A204.1 (cell line): ENCODE measurements around the gene NCAPG2.

Source experiments
- FAIRE-seq: peaks from 2 replicates; lab custom pipeline; 2012; peaks lifted over from hg19 to GRCh38; lab: Jason Lieb, UNC

NCAPG2 gene

GRCh38 chr7:158733220-158733519 lies 28.6 kb upstream of the NCAPG2 start:
- FAIRE-seq: no peak

DNA sequence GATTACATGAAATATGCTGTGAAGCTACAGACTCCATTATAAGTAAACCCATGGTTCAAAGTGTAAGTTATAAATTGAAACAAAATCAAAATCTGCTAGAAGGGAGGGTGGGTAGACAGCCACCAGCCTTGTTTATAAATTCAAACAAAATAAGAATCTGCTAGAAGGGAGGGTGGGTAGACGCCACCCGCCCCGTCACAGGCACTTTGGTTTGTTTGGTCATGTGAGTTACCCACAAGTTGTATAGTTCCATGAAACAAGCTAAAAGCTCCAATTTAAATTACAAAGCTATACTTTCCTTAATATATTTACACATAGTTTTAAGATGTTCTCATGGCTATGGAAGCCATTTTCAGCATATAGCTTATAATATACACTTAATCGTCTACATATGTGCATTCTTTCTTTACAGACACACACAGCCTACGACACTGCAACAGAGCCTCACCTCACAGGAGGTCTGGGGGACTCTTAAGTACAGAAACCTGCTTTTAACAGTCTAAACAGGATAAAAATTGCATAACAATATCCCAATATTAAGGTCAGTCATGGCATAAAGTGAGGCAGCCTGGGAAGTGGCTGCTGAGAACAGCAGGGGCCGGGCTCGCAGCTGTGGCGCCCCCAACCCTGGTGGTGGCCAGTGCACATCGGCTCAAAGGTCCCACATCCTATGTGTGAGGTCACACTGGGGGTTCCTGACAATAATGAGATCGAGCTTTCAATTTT lies 28.1 kb upstream of the NCAPG2 start:
- FAIRE-seq: no peak

- no peak for FAIRE-seq
Observed at GRCh38 chr7:158731761-158732160, 27.2 kb upstream of the NCAPG2 start.

DNA sequence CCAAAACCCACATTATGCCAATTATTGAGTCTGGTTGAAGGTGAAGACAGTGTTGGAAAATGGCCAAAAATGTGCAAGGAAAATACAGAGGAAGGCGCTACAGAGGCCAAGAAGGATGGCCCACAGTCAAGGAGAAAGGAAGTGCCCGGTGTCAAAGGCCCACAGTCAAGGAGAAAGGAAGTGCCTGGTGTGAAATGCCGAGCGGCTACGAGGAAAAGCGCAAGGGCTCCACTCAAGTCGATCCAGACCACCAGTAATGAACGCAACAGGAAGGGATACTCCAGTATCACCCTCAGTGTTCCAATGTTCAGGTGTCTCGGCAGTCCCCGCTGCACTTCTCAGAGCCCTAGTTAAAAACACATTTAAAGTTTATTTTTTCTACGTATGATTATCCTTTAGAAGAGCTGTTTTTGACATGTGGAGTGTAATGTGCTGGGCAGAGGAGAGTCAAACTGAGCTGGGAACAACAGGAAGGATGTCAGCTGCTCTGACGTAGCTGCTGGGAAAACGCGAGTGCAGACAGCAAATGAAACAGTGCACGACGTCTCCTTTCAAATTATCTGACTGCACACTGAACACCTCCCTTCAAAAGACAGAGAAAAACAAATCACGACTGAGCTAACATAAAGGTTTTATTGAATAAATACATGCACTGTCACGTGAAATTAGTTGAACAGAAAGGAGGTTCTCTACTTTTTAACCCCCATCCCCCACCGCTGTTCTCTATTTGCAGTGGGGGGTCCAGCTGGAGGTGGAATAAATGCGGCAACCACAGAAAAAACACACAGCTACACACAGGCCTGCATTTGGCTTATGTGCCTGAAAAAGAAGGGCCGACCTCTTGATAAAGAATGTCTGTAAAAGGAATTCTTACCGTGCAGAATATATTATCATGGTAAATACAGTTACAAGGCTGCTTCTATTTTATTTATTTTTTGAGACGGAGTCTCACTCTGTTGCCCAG lies 26.1 kb upstream of the NCAPG2 start:
- FAIRE-seq: no peak

DNA sequence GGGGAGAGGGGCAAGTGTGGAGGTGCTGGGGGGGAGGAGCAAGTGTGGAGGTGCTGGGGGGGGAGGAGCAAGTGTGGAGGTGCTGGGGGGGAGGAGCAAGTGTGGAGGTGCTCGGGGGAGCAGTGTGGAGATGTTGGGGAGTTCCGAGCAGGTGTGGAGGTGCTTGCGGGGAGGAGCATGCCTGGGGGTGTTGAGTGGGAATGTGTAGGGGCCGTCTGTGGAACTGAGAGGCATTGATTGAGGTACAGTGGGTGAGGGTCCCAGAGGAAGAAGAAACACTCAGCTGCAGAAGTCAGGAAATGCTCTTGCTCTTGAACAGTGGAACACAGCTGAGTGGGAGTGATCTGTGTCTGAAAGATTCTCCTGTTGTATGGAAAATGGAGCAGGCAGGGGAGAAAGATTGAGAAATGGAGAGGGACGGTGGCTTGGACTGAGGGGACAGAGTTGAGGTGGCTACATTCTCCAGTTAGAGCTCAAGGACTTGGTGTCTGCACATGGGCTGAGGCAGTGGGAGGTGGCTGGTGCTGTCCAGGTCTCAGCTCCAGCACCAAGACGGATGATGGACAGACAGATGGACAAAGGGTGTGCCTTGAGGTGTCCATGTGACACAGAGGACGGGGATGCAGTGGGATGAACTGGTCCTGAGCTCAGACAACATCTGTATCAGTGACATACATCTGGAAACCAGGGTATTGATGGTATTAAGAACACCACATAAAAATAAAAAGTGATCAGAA lies 25.2 kb upstream of the NCAPG2 start:
- FAIRE-seq: no peak

- no peak for FAIRE-seq
Observed at GRCh38 chr7:158728911-158729645, 24.5 kb upstream of the NCAPG2 start.

DNA sequence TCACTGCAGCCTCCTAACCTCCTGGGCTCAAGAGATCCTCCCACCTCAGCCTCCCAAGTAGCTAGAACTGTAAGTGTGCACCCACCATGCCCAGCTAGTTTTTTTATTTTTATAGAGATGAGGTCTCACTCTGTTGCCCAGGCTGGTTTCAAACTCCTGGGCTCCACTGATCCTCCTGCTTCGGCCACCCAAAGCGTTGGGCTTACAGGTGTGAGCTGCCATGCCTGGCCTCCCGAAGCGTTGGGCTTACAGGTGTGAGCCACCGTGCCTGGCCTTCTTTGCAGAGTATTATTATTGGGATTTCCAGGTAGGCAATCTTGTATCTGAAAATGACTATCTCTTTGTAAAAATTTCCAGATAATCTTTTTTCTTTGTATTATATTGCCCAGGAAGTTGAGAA lies 23.1 kb upstream of the NCAPG2 start:
- FAIRE-seq: no peak

DNA sequence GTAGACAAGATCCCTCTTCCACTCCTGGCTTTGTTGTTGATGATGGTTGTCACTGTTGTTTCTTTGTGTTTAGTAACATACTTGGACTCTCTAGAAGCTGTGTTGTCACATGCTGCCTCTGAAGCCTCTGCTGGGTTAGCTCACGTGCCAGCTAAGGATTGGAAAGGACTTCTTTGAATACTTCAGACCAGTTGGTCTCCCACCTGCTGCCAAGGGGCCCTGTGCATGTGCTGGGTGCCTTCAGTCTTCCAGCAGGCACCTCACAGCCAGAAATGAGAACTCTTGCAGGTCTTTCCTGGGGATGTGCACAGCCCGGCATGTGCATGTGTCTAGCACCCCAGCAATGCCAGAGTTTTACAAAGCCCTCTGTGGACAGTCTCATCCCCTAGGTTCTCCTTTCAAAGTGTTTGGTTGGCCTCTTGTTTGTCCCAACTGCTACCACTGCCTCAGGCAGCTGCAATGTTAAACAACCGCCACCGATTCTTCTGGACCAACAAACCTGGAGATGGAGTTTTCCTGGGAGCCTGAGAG lies 21.7 kb upstream of the NCAPG2 start:
- no peak for FAIRE-seq

- FAIRE-seq: no peak
Observed at GRCh38 chr7:158725506-158725800, 20.8 kb upstream of the NCAPG2 start.

DNA sequence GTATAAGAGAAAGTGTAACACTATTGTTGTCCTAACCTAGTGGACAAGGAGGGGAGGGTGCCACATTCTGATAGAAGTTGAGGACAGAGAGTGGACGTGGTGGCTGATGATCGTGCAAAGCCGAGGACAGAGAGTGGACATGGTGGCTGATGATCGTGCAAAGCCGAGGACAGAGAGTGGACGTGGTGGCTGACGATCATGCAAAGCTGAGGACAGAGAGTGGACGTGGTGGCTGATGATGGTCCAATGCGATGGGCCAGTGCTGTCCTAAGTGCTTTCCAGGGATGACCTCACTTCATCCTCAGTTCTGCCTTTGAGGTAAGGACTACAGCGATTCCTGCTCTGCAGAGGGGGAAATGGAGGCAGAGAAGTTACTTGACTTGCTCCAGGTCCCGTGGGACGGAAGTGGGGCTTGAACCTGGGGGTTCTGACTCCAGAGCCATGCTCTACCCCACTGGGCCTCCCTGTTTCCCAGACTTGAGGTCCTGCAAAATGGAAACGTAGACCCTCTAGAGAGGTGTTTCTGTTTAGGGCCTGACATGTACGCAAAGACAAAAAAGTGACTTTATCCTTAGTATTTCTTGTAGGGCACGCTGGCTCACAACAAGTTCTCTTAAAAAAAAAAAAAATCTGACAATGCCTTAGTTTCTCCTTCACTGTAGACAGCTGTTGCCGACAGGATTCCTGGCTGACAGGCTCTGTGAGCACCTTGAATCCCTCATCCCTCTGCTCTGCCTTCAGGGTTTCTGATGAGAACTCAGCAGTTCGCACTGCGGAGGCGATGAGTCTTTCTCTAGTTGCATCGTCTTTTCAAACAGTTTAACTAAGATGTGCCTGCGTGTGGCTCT lies 20.3 kb upstream of the NCAPG2 start:
- FAIRE-seq: no peak

DNA sequence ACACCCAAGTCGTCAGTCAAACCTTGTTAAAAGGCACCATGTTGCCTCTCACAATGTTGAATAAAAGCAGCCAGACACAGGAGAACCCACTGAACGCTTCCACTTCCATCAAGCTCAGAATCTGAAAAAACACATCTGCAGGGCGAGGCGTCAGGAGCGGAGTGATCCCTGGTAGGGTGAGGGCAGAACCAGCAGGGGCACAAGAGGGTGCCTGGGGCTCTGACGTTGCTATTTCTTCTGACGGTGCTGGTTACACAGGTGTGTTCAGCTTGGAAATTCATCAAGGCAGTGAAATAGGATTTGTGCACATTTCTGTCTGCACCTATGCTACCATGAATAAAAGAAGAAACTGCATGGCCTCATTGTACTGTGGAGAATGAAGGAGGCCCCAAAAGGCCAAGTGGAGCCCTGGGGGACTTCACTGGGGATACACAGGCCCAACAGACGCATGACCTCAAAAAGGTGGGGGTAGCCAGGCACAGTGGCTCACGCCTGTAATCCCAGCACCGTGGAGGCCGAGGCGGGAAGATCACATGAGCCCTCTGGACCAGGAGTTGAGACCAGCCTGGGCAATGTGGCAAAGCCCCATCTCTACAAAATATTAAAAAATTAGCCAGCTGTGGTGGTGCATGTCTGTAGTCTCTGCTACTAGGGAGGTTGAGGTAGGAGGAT lies 19.2 kb upstream of the NCAPG2 start:
- FAIRE-seq: no peak

GRCh38 chr7:158723266-158723665 lies 18.7 kb upstream of the NCAPG2 start:
- no peak for FAIRE-seq

GRCh38 chr7:158722574-158723237 lies 18.1 kb upstream of the NCAPG2 start:
- no peak for FAIRE-seq

GRCh38 chr7:158720112-158720511 lies 15.5 kb upstream of the NCAPG2 start:
- FAIRE-seq: no peak

- no peak for FAIRE-seq
Observed at GRCh38 chr7:158716802-158717201, 12.2 kb upstream of the NCAPG2 start.

GRCh38 chr7:158710651-158711102 lies 6.1 kb upstream of the NCAPG2 start:
- FAIRE-seq: no peak

DNA sequence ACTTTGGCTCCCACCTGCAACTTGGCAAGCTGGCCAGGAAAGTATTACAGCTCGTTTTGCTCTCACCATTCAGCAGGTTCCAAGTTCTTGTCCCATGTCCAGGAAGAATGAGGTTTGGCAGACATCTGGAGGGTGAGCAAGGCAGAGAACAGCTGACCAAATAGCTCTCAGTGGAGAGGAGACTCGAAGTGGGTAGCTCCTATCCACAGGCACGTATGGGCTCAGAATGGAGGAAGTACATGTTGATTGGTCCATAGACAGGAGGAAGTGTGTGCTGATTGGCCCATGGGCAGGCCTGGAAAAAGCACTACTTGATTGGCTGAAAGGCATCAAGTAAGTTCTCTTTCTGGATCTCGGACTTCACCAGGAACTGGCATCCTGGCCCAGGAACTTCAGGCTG lies 3.0 kb upstream of the NCAPG2 start:
- no peak for FAIRE-seq

GRCh38 chr7:158706710-158707590 lies 2.3 kb upstream of the NCAPG2 start:
- FAIRE-seq: no peak

GRCh38 chr7:158706273-158706704 lies 1.7 kb upstream of the NCAPG2 start:
- FAIRE-seq: no peak
